Heart left ventricle (tissue), 13 donors: ENCODE measurements around the gene PCK1.

Experiments
- POLR2A ChIP-seq, 2 donors: fragments of 450-650 bp; IDR thresholded peaks; one replicate each; pipeline ENCODE4 v1.6.1; 2017; ENCODE audit warnings: antibody characterized with exemption in 2 of 2, mild to moderate bottlenecking in 2 of 2, moderate library complexity in 2 of 2
- TF ChIP-seq, protein P1 (sequence below), 12 donors: fragments of 200-600 bp; sonication (generic) in 4 of 12; IDR thresholded peaks; one replicate each; pipeline versions ENCODE4 v1.5.0 to v1.8.0; 2018 to 2022; ENCODE audit warnings: antibody characterized with exemption in 12 of 12, mild to moderate bottlenecking in 5 of 12
- donor health status: ischemic (EF 13 %, LVEDD 7.1; RV severe dilation, severe dysfunction).
- donor health status: DM: no; HTN: yes; CAD: no.
- donor health status: DM: no; HTN: no; CAD: no.
- donor health status: ischemic (EF 25% LVEDD 6.9; RV normal size, moderate dysfunction).
- donor health status: ischemic (EF 25% LVEDD 5.7; RV mildly dilated, moderate dysfunction).
- donor health status: ischemic (EF 35%, LVEDD 5.7; RV mildly dilated, moderate dysfunction).
- donor health status: nonischemic (EF 11% LVEDD 7.7; RV severe dilation, severe dysfunction).
- donor health status: DM: yes; HTN: yes; CAD: no.
- donor health status: PGD.
- donor health status: ischemic (EF 29% LVEDD 5.4; RV normal size, mild dysfunction).
- donor health status: nonischemic (EF 23%, LVEDD 6.1; RV moderate dilation, normal function).

- TF ChIP-seq, protein P1, sequence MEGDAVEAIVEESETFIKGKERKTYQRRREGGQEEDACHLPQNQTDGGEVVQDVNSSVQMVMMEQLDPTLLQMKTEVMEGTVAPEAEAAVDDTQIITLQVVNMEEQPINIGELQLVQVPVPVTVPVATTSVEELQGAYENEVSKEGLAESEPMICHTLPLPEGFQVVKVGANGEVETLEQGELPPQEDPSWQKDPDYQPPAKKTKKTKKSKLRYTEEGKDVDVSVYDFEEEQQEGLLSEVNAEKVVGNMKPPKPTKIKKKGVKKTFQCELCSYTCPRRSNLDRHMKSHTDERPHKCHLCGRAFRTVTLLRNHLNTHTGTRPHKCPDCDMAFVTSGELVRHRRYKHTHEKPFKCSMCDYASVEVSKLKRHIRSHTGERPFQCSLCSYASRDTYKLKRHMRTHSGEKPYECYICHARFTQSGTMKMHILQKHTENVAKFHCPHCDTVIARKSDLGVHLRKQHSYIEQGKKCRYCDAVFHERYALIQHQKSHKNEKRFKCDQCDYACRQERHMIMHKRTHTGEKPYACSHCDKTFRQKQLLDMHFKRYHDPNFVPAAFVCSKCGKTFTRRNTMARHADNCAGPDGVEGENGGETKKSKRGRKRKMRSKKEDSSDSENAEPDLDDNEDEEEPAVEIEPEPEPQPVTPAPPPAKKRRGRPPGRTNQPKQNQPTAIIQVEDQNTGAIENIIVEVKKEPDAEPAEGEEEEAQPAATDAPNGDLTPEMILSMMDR (IDR thresholded peaks at IDR 0.05): no peak
- no peak for TF ChIP-seq POLR2A (IDR thresholded peaks at IDR 0.05)
These were observed 48.4 kb downstream of the PCK1 start for GRCh38 chr20:57609086-57609841.
